Measurements from ENCODE around the gene KRTAP10-5.
"Not testable (repeated sequence)": the region's sequence is repeated elsewhere in the genome, so short reads cannot be mapped to it uniquely, and the experiment has no call there.

The KRTAP10-5 gene

GRCh38 chr21:44610157-44610843, 29.9 kb upstream of the KRTAP10-5 start:
- not testable (repeated sequence) for DNase-seq

GRCh38 chr21:44609193-44609592, 28.8 kb upstream of the KRTAP10-5 start:
- no peak for DNase-seq

GRCh38 chr21:44606495-44606894, 26.1 kb upstream of the KRTAP10-5 start:
- no peak for DNase-seq

GRCh38 chr21:44603911-44604310, 23.5 kb upstream of the KRTAP10-5 start:
- no peak for DNase-seq

GRCh38 chr21:44603109-44603875, 22.9 kb upstream of the KRTAP10-5 start:
- DNase-seq = no peak

GRCh38 chr21:44602463-44602850, 22.1 kb upstream of the KRTAP10-5 start:
- DNase-seq = no peak

- no peak for DNase-seq
Observed at GRCh38 chr21:44601596-44602462, 21.4 kb upstream of the KRTAP10-5 start.

- not testable (repeated sequence) for DNase-seq
Observed at GRCh38 chr21:44601091-44601490, 20.7 kb upstream of the KRTAP10-5 start.

- DNase-seq = not testable (repeated sequence)
Observed at GRCh38 chr21:44600118-44600978, 19.9 kb upstream of the KRTAP10-5 start, which contains the start of gene KRTAP10-7. TSS of gene KRTAP10-7 (plus strand) at chr21:44600597. CDS start at chr21:44600622, 25 bp downstream.

GRCh38 chr21:44599264-44600029, 19.0 kb upstream of the KRTAP10-5 start:
- DNase-seq = no peak

GRCh38 chr21:44598061-44598460, 17.7 kb upstream of the KRTAP10-5 start:
- DNase-seq = no peak

GRCh38 chr21:44596068-44596725, 15.8 kb upstream of the KRTAP10-5 start:
- DNase-seq = no peak

- no peak for DNase-seq
Observed at GRCh38 chr21:44595524-44595923, 15.1 kb upstream of the KRTAP10-5 start.

GRCh38 chr21:44594406-44594916, 14.1 kb upstream of the KRTAP10-5 start:
- no peak for DNase-seq

- DNase-seq = peak; percentile 94
Observed at GRCh38 chr21:44593598-44594405, 13.4 kb upstream of the KRTAP10-5 start.

GRCh38 chr21:44592446-44593311, 12.3 kb upstream of the KRTAP10-5 start, which contains the start of gene KRTAP10-6:
TSS of gene KRTAP10-6 (minus strand) at chr21:44592505. CDS start at chr21:44592484, 21 bp downstream.
- no peak for DNase-seq

- DNase-seq = not testable (repeated sequence)
Observed at GRCh38 chr21:44591801-44592130, 11.4 kb upstream of the KRTAP10-5 start.
